Activated CD4-positive, alpha-beta T cell treated with anti-CD3 and anti-CD28 coated beads, Interleukin-2, amount 10 ng/mL, durations not matched to agents 24 days and 14 days (primary cell): Measurements from ENCODE around the gene SGCD. TPM values are rescaled to one million over a fixed set of nuclear protein-coding genes. Genes with fewer than 3 reads are reported as not detected.
A peak's percentile ranks its signal among the peaks of the same experiment; 100 is the strongest.

ENCODE experiments used
- DNase-seq: peaks from one replicate; pipeline ENCODE4 v3.0.0; 2022
- H3K27ac Mint-ChIP-seq: one replicate; pipeline ENCODE4 v1.8.0; 2022; ENCODE audit warnings: mild to moderate bottlenecking, mixed read lengths
- H3K27me3 Mint-ChIP-seq: one replicate; pipeline ENCODE4 v1.8.0; 2022; ENCODE audit warnings: mixed read lengths
- H3K36me3 Mint-ChIP-seq: one replicate; pipeline ENCODE4 v1.8.0; 2022; ENCODE audit warnings: low read depth, mild to moderate bottlenecking, mixed read lengths
- H3K4me1 Mint-ChIP-seq: one replicate; pipeline ENCODE4 v1.8.0; 2021; ENCODE audit warnings: mixed read lengths
- H3K4me3 Mint-ChIP-seq: one replicate; pipeline ENCODE4 v1.8.0; 2022; ENCODE audit warnings: mild to moderate bottlenecking, moderate library complexity, mixed read lengths
- H3K9me3 Mint-ChIP-seq: one replicate; pipeline ENCODE4 v1.8.0; 2021; ENCODE audit warnings: mixed read lengths
- intact Hi-C: fragments of 100-400 bp; cut with micrococcal nuclease; formaldehyde crosslinking; loops from one replicate; pipeline ENCODE4 v1.15.1; 2023
- total RNA-seq: library from RNA; stranded (reverse); gene quantifications from 2 replicates; pipeline ENCODE4 v1.2.3, GENCODE V29; 2022

SGCD gene
- total RNA-seq, 1 donor from 2014 or later = not detected

DNA sequence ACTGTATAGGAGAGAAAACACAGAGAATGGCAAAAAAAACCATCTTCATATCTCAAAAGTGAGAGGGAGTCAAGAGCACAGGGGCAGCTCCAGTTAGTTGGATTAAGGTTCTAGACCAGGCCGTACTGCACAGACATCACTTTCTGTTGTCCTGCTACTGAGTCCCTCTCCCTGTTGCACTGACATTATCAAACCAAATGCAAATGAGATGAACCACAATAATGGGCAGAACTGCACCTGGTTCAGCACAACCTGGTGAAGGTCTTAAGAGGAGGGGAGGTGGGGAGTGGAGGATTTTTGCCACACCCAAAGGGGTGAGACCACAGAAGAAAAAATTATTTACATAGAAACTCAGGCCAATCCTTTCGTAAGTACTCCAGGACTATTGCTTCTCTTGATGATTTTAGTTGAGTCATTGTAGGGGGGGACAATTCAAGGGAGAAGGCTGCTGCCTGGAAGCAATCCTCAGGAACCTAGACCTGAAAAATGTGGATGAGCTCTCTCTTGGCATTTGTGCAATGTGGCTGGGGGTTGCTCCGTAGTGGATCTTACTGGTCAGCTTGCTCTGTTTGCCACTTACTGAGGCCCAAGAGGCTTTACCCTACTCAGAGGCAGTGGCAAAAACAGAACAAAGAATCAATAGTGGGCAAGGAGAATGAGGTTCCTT is 428.6 kb downstream of the SGCD start:
- H3K4me3 Mint-ChIP-seq = no peak overlapping the region
- H3K4me1 Mint-ChIP-seq = peaks cover 19% of the 10 kb centered on the region
- peaks cover 10% of the 10 kb centered on the region for H3K9me3 Mint-ChIP-seq
- intact Hi-C loops = no loop called here
- H3K27me3 Mint-ChIP-seq = no peaks in the 10 kb centered on the region
- DNase-seq = no peak
- H3K36me3 Mint-ChIP-seq = no peaks in the 10 kb centered on the region
- no peak overlapping the region for H3K27ac Mint-ChIP-seq

DNA sequence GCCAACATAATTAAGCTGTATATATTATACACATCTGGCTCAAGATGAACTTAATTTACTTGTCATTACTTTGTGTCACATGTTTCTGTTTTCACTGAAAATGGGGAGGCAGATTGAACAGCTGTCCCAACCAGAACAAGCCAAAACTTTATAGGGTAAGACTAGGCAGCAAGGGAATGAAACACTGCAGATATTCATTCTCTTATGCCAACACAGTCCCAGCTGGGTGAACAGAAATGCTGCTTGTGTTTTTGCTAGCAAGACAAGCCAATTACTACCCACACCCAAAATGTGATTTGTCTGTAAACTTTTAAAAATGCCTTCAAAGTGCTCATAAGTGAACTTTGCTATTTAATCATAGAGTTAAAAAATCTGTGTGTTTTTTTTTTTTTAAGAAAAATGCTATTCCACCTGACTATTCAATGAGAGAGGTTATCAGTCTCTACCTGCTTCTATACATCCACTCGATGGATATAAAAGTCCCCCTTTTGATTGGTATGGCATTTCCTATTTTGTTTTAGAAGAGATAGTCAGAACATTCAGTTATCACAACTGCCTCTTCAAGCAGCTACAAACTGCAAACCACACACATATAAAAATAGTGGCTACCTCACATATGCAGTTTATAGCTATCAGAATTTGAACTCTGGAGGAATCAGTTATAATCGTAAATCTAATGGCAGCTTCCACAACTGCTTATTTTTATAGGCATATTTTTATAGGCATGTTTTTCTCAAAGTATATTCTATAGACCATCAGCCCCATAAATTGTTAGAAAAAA is 431.2 kb downstream of the SGCD start:
- Mint-ChIP-seq H3K4me3 (no peak overlapping the region), H3K4me1 (peaks cover 17% of the 10 kb centered on the region), H3K27me3 (no peaks in the 10 kb centered on the region), H3K9me3 (peaks cover 12% of the 10 kb centered on the region), H3K27ac (no peak overlapping the region), H3K36me3 (no peaks in the 10 kb centered on the region)
- intact Hi-C loops = no loop called here
- DNase-seq = peak; percentile 31

DNA sequence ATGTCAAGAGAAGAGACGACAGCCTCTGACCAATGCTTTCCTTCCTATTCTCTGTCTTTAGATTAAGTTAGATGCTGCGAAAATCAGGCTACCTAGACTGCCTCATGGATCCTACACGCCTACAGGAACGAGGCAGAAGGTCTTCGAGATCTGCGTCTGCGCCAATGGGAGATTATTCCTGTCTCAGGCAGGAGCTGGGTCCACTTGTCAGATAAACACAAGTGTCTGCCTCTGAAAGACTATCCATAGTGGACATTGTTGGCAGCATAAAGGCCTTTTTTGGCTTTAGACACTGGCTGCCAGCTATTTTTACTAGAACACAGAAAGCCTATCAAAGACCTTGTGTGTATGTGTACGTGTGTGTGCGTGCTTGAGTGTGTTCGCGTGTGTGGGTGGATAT is 432.2 kb downstream of the SGCD start:
- H3K4me1 Mint-ChIP-seq = peaks cover 8% of the 10 kb centered on the region
- no peak overlapping the region for H3K27ac Mint-ChIP-seq
- H3K36me3 Mint-ChIP-seq = no peaks in the 10 kb centered on the region
- peaks cover 12% of the 10 kb centered on the region for H3K9me3 Mint-ChIP-seq
- H3K4me3 Mint-ChIP-seq = no peak overlapping the region
- intact Hi-C loops = no loop called here
- peak; percentile 49 for DNase-seq
- H3K27me3 Mint-ChIP-seq = peaks cover under 1% of the 10 kb centered on the region

DNA sequence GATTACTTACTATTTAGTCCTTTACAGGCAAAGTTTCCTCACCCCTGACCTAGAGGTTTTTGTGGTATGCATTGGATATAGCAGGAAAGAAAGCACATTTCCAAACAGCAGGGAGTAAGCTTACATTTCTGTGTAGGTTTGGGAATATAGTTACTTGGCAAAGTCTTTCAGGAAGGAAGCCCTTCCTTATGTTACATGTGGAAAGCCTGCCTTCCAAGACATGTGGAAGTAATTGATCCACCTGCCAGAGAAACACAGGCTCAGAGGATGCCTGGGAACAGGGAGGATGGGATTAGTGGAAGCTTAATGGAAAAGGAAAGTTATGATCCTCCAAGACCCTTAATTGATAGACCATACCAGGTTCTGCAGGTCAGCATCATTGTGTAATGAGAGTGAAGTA is 435.8 kb downstream of the SGCD start:
- DNase-seq = no peak
- H3K27ac Mint-ChIP-seq = no peak overlapping the region
- no peaks in the 10 kb centered on the region for H3K36me3 Mint-ChIP-seq
- no peak overlapping the region for H3K4me3 Mint-ChIP-seq
- no peaks in the 10 kb centered on the region for H3K4me1 Mint-ChIP-seq
- intact Hi-C loops = no loop called here
- H3K9me3 Mint-ChIP-seq = peaks cover 7% of the 10 kb centered on the region
- peaks cover 6% of the 10 kb centered on the region for H3K27me3 Mint-ChIP-seq

DNA sequence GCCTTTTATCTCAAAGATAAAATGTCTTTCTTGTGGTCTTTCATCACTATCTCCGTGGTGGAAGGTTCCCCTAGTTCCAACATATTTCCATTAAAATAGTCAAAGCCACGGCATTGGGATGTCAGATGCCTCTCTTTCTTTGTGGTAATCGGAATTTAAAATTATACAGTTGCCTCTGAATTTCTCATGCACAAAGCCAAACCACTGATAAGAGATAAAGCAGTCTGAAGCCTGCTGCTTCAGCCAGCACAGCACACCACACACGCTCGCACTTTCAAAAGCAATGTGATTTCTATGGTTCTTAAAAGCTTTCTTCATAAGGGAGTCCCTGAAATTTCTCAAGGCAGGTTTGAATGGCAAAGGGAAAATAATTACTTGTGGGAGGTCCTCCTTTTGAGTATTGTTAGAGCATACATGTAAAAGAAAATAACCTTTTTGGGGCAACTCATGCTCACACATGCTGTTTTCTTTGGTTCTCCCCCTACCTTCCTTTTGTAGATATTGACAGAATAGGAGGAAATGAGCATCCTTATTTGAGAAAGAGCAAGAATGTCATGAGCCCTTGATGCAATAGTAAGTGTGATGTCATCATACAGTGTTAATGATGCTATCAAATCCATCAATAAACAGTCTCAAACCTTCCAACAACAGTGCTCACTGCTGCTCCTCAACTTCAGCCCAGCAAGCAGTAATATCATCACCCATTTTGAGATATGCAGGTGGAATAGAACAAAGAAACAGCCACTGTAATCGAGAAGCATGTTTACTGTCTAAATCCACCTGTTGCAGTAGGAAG is 437.4 kb downstream of the SGCD start:
- peak; percentile 40 for DNase-seq
- intact Hi-C loops = no loop called here
- H3K36me3 Mint-ChIP-seq = no peaks in the 10 kb centered on the region
- H3K27me3 Mint-ChIP-seq = peaks cover 17% of the 10 kb centered on the region
- H3K9me3 Mint-ChIP-seq = peaks cover 3% of the 10 kb centered on the region
- no peak overlapping the region for H3K27ac Mint-ChIP-seq
- H3K4me3 Mint-ChIP-seq = no peak overlapping the region
- H3K4me1 Mint-ChIP-seq = no peaks in the 10 kb centered on the region

DNA sequence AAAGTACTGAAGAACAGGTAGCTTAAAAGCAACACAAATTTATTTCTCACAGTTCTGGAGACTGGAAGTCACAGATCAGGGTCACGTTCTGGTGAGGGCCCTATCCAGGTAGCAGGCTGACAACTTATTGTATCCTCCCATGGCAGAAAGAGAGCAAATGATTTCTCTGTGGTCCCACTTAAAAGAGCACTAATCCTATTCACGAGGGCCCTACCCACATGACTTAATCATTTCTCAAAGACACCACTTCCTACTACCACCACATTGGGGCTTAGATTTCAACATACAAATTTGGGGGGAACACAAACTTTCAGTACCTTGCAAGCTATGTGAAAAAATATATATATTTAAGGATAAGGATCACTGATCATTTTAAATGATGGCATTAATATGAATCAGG is 447.3 kb downstream of the SGCD start:
- H3K27me3 Mint-ChIP-seq = no peaks in the 10 kb centered on the region
- no peak overlapping the region for H3K27ac Mint-ChIP-seq
- H3K9me3 Mint-ChIP-seq = no peaks in the 10 kb centered on the region
- H3K4me1 Mint-ChIP-seq = peaks cover 9% of the 10 kb centered on the region
- intact Hi-C loops = no loop called here
- no peaks in the 10 kb centered on the region for H3K36me3 Mint-ChIP-seq
- peak; percentile 36 for DNase-seq
- H3K4me3 Mint-ChIP-seq = no peak overlapping the region

DNA sequence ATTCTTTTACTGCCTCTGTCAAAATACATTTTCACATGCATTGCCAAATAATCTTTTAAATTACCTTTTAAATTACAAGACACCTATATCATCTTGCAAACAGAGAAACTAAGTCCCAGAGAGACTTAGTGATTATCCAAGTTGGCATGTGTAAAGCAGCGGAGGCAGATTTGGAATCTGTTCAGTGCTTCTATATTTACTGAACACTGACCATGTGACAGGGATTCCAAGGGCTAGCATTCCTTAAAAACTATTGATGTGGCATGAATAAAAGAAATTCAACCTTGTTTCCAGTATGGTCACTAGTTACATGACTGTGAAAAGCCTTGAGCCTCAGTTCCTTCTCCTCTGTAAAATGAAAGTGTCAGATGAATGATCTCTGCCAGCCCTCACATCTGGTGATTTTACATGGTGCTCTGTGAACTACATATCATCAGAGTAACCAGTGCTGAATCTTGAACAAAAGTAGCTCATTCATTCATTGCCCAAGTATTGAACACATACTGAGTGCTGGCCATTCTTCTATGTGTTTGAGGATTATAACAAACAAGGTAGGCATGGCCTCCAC is 451.3 kb downstream of the SGCD start:
- DNase-seq = no peak
- Mint-ChIP-seq H3K4me1 (peaks cover 11% of the 10 kb centered on the region), H3K9me3 (no peaks in the 10 kb centered on the region), H3K27me3 (no peaks in the 10 kb centered on the region), H3K27ac (no peak overlapping the region), H3K36me3 (no peaks in the 10 kb centered on the region), H3K4me3 (peak overlapping the region; percentile 3)
- intact Hi-C loops = no loop called here

DNA sequence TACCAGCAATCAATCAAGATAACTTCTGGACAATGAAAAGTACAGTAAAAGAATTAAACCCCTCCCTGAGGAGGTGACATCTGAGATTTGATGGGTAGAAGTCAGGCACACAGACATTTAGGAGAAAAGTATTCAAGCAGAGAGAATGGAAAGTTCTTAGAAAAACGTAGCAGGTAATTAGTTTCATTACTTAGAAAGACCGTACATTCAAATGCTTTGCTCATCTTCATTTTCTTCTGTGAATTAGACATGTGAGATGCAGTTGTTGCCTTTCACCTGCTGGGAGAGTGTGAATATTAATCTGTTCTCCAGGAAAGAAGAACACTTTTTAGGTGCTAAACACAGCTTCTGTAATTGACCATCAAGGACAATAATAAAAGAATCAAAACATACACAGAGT is 451.8 kb downstream of the SGCD start:
- Mint-ChIP-seq H3K36me3 (no peaks in the 10 kb centered on the region), H3K27ac (peak overlapping the region; percentile 7), H3K9me3 (peaks cover 3% of the 10 kb centered on the region), H3K27me3 (no peaks in the 10 kb centered on the region), H3K4me3 (peak overlapping the region; percentile 3), H3K4me1 (peaks cover 11% of the 10 kb centered on the region)
- intact Hi-C loops = no loop called here
- DNase-seq = no peak

DNA sequence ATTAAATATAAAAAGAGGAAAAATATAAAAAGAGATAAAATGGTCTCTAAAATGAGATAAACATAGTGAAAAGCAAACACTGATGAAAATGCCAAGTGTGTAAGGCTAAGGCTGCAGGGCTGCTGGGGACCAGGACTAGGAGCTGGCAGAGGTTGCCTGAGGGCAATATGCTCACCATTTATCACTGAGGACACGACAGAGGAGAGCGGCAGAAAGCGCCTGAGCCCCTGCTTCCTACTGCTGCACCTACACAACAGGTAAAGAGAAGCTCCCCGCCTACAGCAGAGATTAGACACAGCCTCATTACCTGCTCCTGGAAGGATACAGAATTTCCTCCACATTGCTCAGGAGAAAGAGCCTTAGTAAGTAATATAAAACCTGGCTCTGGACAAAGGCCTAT is 452.5 kb downstream of the SGCD start:
- Mint-ChIP-seq H3K27ac (no peak overlapping the region), H3K36me3 (no peaks in the 10 kb centered on the region), H3K27me3 (no peaks in the 10 kb centered on the region), H3K9me3 (peaks cover 7% of the 10 kb centered on the region), H3K4me3 (no peak overlapping the region), H3K4me1 (peaks cover 11% of the 10 kb centered on the region)
- intact Hi-C loops = no loop called here
- no peak for DNase-seq

DNA sequence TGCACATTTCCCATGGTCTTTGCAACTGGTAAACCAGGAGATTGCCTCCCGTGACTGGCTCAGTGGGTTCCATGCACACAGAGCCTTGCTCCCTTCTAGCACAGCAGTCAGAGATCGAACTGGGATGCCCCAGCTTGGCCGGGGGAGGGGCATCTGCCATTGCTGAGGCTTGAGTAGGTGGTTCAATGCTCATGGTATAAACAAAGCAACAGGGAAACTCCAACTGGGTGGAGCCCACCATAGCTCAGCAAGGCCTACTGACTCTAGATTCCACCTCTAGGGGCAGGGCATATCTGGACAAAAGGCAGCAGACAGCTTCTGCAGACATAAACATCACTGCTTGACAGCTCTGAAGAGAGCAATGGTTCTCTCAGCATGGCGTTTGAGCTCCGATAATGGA is 456.1 kb downstream of the SGCD start:
- intact Hi-C loops = no loop called here
- H3K4me3 Mint-ChIP-seq = no peak overlapping the region
- no peaks in the 10 kb centered on the region for H3K36me3 Mint-ChIP-seq
- peaks cover 8% of the 10 kb centered on the region for H3K4me1 Mint-ChIP-seq
- DNase-seq = no peak
- H3K9me3 Mint-ChIP-seq = peaks cover 18% of the 10 kb centered on the region
- H3K27ac Mint-ChIP-seq = no peak overlapping the region
- H3K27me3 Mint-ChIP-seq = peaks cover 10% of the 10 kb centered on the region

DNA sequence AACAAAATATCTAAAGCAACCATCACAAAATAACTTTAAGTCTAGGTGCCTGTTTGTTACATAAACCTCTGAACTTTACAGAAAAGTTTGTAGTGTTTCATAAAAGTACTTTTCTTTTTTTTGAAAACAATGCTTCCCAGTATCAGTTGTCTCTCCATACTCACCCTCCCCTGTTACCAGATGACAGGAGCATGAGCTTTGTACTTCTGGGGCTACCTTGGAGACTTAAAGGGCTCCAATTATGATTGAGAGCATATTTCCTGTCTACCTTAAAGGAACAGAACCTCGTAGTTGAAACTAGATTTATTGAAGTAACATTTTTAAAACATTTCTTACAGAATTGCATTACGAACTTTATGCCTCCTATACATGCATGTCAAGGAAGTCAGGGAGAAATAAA is 467.7 kb downstream of the SGCD start:
- Mint-ChIP-seq H3K36me3 (no peaks in the 10 kb centered on the region), H3K9me3 (peaks cover 21% of the 10 kb centered on the region), H3K27me3 (peaks cover 8% of the 10 kb centered on the region), H3K4me3 (no peak overlapping the region), H3K4me1 (peaks cover 14% of the 10 kb centered on the region), H3K27ac (no peak overlapping the region)
- intact Hi-C loops = no loop called here
- DNase-seq = no peak

DNA sequence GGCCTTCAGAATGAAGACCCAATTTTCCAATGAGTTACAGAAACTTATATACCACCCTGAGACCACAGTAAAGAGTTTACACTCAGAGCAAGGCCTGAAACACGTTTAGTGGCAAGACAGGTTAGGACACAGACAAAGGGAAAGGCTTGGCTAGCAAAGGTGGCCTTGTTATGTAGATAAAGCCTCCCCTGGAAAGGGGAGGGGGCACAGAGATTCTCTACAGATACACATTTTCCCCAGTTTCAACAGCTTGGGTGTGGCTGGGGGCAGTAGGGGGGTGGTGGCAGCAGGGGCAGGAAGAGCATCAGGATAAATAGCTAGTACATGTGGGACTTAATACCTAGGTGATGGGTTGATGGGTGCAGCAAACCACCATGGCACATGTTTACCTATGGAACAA is 471.2 kb downstream of the SGCD start:
- H3K36me3 Mint-ChIP-seq = no peaks in the 10 kb centered on the region
- no peak overlapping the region for H3K4me3 Mint-ChIP-seq
- H3K4me1 Mint-ChIP-seq = peaks cover 14% of the 10 kb centered on the region
- peaks cover 10% of the 10 kb centered on the region for H3K9me3 Mint-ChIP-seq
- no peak for DNase-seq
- intact Hi-C loops = no loop called here
- no peak overlapping the region for H3K27ac Mint-ChIP-seq
- peaks cover 17% of the 10 kb centered on the region for H3K27me3 Mint-ChIP-seq

DNA sequence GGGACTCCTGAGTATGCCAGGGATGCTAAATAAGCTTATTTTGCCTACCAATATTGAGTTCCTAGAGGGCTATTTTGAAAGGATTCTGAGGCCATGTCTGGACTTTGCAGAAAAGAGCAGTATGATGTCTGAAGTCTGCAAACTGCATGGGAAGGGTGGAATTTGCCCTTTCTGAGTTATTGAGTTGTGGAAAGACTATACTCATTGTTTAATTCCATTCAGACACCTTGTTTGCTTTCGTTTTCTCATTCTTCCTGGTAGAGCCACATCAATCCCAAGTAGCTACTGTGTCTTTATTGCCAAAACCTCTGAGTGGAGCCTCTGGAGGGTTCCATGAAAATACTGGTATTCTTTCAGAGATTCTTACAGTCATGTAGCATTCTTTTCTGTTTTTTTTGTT is 472.2 kb downstream of the SGCD start:
- Mint-ChIP-seq H3K27ac (no peak overlapping the region), H3K4me3 (no peak overlapping the region), H3K4me1 (peaks cover 14% of the 10 kb centered on the region), H3K27me3 (peaks cover 18% of the 10 kb centered on the region), H3K9me3 (peaks cover 10% of the 10 kb centered on the region), H3K36me3 (no peaks in the 10 kb centered on the region)
- DNase-seq = no peak
- intact Hi-C loops = no loop called here

DNA sequence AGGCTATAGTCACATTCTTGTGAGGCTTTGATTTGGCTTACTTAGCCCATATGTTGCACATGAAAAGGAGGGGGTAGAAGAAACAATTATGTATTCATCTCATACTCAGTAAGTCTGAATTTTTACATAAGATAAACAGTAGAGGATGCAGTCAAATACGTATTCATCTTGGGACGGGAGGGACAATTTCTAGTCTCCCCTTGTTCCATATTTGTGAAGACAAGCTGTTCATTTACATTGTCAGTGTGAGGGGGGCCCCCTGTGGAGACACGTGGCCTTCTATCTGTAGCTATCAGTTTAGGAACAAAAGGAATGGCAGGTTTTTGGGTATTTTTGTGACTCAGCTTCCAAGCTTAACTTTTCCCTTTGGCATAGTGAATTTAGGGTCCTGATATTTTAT is 474.0 kb downstream of the SGCD start:
- H3K36me3 Mint-ChIP-seq = peaks cover 2% of the 10 kb centered on the region
- no peak overlapping the region for H3K27ac Mint-ChIP-seq
- peaks cover 12% of the 10 kb centered on the region for H3K4me1 Mint-ChIP-seq
- H3K27me3 Mint-ChIP-seq = peaks cover 18% of the 10 kb centered on the region
- no peak overlapping the region for H3K4me3 Mint-ChIP-seq
- intact Hi-C loops = no loop called here
- DNase-seq = no peak
- H3K9me3 Mint-ChIP-seq = peaks cover 10% of the 10 kb centered on the region
